ENCODE measurements around the gene COA8. TPM values are rescaled to one million over a fixed set of nuclear protein-coding genes. Genes with fewer than 3 reads are reported as not detected.
A peak's percentile ranks its signal among the peaks of the same experiment; 100 is the strongest.

The COA8 gene
- total and polyA plus RNA-seq, 2 of the 13 experiments (the other 11 are each of a cell fraction or from before 2014, with no cell fraction given): 10.9 to 25.1 TPM

- TF ChIP-seq, protein P1, sequence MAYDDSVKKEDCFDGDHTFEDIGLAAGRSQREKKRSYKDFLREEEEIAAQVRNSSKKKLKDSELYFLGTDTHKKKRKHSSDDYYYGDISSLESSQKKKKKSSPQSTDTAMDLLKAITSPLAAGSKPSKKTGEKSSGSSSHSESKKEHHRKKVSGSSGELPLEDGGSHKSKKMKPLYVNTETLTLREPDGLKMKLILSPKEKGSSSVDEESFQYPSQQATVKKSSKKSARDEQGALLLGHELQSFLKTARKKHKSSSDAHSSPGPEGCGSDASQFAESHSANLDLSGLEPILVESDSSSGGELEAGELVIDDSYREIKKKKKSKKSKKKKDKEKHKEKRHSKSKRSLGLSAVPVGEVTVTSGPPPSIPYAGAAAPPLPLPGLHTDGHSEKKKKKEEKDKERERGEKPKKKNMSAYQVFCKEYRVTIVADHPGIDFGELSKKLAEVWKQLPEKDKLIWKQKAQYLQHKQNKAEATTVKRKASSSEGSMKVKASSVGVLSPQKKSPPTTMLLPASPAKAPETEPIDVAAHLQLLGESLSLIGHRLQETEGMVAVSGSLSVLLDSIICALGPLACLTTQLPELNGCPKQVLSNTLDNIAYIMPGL (CRISPR knock-in tag; IDR thresholded peaks at IDR 0.05; ENCODE audit: borderline replicate concordance in 1 of 2, low read depth in 1 of 2): peak in 1 of 2 experiments; percentile 52; a peak in 1 of 4 replicates
- TF ChIP-seq ZBTB20 (CRISPR knock-in tag; IDR thresholded peaks at IDR 0.05; ENCODE audit: borderline replicate concordance, low read depth) (0 out of 2 replicates have a peak, but pooled peaks have one; percentile 12), ZNF616 (CRISPR knock-in tag; IDR thresholded peaks at IDR 0.05; ENCODE audit: low read depth) (no peak)
Observed at GRCh38 chr14:103561381-103562178, 1.2 kb upstream of the COA8 start (continued).

DNA sequence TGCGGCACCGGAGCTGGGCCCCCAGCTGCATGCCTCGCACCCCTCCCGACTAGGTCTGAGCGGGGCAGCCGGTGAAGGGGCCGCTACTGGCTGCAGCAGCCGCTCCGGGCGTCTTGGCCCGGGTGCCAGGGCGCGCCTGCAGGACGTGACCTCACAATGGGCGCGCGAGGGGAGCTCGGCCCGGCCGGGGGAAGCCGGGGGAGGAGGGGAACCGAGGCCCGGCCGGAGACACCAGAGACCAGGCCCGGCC is 656 bp upstream of the COA8 start:
- peak overlapping the region; percentile 88 for H3K27ac ChIP-seq (ENCODE audit: extremely low read length, insufficient read depth, low read length)
- peak overlapping the region; percentile 81 to 100 (median 92) for H3K4me3 ChIP-seq (replicated peaks in 1 of 3; ENCODE audit: insufficient read depth in 1 of 3, low read depth in 2 of 3, low read length in 3 of 3)
- no TSS peak for BruUV-seq (replicated peaks)
- intact Hi-C loops (cut with micrococcal nuclease; ENCODE audit: unreplicated experiment) (no loop called here), in situ Hi-C loops (cut with HindIII; ENCODE audit: extremely low pct_ligation_motif_present, low pct_unique_long_range_greater_than_20kb) (no loop called here)
- peaks cover 79% of the 10 kb centered on the region for H3K79me2 ChIP-seq (ENCODE audit: insufficient read depth, low read length)
- H3K9ac ChIP-seq (ENCODE audit: insufficient read depth, low read depth, low read length): peak overlapping the region; percentile 91
- DNase-seq (ENCODE audit: low spot score) (no peak), FAIRE-seq (no peak), ATAC-seq (peak; percentile 48)
- peak overlapping the region; percentile 82 for H3K4me2 ChIP-seq (ENCODE audit: low read depth, low read length)
- H3K27me3 ChIP-seq (ENCODE audit: control insufficient read depth in 1 of 2, insufficient read depth in 2 of 2, low read length in 2 of 2): peaks cover 0 to 3% of the 10 kb centered on the region in 2 experiments; a peak in 1 of 5 replicates
- peaks cover 48% of the 10 kb centered on the region for H3K4me1 ChIP-seq (ENCODE audit: insufficient read depth, low read length)
- peaks cover 8 to 26% of the 10 kb centered on the region in 2 experiments; a peak in 3 of 5 replicates for H3K36me3 ChIP-seq (replicated peaks in 1 of 2; ENCODE audit: control insufficient read depth in 1 of 2, insufficient read depth in 2 of 2, low read length in 2 of 2)
- ChIA-PET POLR2A (interaction anchor here (1.5 to 2.3 kb wide), 4 partner anchors 12 to 66 kb away, joined by 6 to 12 read pairs (median 8); partner anchors contain the start of genes KLC1 and TRMT61A), CTCF (ENCODE audit: low intra/inter-chr PET ratio, low total read pairs) (no interaction called here)
- WGBS (ENCODE audit: low lambda C conversion rate): no CpG with 5 or more reads among the region's 25 CpGs
- no peak overlapping the region for H2AFZ ChIP-seq (ENCODE audit: low read length)
- H3K9me3 ChIP-seq (ENCODE audit: low read length): no peaks in the 10 kb centered on the region
- peaks cover 14% of the 10 kb centered on the region; the same call in 1 of the 2 replicates for H4K20me1 ChIP-seq (ENCODE audit: insufficient read depth, low read length)
- 0 out of 2 replicates have a peak, but pooled peaks have one; percentile 9 for TF ChIP-seq ZNF709 (CRISPR knock-in tag; IDR thresholded peaks at IDR 0.05)
- TF ChIP-seq ZNF703 (CRISPR knock-in tag; IDR thresholded peaks at IDR 0.05; ENCODE audit: borderline replicate concordance): no peak
- 0 out of 2 replicates have a peak, but pooled peaks have one; percentile 6 for TF ChIP-seq ZNF891 (CRISPR knock-in tag; IDR thresholded peaks at IDR 0.05)
- TF ChIP-seq ZNF510 (CRISPR knock-in tag; IDR thresholded peaks at IDR 0.05; ENCODE audit: low read depth): no peak
- no peak for TF ChIP-seq GABPA (IDR thresholded peaks at IDR 0.05; ENCODE audit: low read depth, low read length)
- peak; percentile 2; the same call in 1 of the 2 replicates for TF ChIP-seq GABPA (CRISPR knock-in tag; IDR thresholded peaks at IDR 0.05; ENCODE audit: low read depth)
- TF ChIP-seq ZBTB40 (IDR thresholded peaks at IDR 0.05): no peak
- 0 out of 2 replicates have a peak, but pooled peaks have one; percentile 37 for TF ChIP-seq ZBTB40 (CRISPR knock-in tag; IDR thresholded peaks at IDR 0.05)

Data from HepG2 (cell line).